LoVo (cell line): ENCODE data around the gene TRIM9.

Experiments used
- DNase-seq: peaks from one replicate; pipeline ENCODE4 v3.0.0-alpha.2; 2016; ENCODE audit warnings: low spot score

The TRIM9 gene

DNA sequence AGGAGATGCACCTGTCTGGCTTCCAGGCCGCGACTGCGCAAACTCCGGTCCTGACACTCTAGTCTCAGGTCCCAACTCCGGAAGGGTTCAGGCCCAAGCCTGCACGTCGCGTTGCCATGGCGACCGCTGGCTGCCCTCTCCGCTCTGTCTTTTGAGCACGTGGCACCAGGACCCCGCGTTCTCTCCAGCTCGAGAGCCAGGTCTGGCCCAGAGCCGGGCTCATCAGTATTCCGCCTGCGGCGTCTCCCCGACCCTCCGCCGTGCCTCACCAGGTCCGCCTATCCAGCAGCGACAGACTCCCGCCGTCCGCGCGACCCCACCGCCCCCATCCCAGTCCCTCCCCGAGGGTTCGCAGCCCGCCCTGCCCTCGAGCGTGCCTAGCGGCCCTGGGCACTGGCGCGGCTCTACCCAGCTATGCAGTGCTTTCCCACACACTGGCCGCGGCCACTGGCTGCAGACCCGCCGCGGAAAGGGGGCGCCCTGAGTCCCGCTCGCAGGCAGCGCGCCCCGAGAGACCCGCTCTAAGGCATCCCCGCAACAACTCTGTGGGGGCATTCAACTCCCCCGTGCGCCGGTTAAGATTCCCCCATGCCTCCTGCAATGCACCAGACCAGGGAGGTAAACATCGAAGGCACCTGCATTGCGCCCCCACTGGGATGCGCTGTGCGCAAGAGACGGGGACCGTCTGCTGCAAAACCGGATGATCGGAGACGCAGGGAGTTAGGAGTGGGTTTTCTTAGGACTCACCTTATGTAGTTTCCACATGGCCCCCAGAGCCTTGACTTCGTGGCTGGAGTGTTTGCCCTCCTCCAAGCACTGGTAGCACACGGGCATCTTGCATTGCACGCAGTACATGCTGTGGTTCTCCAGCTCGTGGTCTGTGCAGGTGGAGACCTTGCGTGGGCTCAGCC lies 1.3 kb downstream of the TRIM9 start:
- no peak for DNase-seq

GRCh38 chr14:51092965-51093364 lies 1.9 kb downstream of the TRIM9 start:
- no peak for DNase-seq

GRCh38 chr14:51089278-51089677 lies 5.6 kb downstream of the TRIM9 start:
- DNase-seq: no peak

DNA sequence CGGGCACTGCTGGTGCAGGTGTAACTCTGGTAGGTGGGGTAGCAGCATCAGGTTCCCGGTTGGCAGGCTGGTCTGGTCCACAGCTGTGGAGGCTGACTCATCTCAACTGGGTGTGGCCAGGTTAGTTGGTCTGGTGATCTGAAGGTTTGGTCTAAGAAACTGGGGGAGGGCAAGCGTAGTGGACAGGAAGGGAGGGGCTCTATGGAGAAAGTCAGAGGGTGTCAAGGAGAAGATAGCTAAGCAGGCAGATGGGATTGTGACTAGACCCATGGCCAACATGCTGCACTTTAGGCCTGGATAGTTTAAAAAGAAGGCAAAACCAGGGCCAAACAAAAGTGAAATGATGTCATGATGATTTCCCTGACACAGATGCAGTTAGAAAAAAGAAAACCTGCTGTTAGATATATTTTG lies 7.9 kb downstream of the TRIM9 start:
- peak; percentile 52 for DNase-seq

DNA sequence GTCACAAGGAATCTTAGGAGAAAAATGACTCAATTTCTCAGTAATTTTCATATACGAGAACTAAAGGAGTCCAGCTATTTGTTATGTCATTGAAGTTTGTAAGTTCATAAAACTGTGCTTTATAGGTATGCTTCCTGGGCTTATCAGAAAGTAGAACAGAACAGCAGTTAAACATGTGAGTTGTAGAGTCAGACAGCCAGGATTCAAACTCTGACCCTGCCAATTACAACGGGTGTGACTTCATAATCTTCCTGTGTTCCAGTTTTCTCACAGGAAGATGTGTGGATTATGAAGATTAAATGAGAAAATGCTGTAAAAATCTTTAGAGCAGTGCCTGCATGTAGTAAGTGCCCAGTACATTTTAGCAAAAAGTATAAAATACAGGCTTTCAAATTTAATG lies 8.9 kb downstream of the TRIM9 start:
- DNase-seq: no peak

DNA sequence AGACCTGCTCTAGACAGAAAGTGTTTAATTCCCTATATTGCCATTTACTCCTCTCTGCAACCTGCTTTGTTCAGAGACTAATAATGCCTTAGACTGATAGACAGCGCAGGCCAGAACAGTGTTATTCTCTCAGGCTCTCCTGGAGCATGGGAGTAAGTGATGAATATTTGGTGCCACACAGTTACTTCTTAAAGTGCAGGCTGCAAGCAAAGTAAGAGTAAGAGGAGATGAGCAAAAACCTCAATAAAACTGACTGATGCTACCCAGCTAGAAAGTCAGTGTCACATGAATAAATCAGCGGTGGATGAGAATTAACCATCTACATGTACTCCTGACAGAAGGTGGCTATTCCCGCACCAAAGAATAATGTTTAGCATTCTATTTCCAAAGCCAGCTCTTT lies 9.9 kb downstream of the TRIM9 start:
- DNase-seq: no peak

DNA sequence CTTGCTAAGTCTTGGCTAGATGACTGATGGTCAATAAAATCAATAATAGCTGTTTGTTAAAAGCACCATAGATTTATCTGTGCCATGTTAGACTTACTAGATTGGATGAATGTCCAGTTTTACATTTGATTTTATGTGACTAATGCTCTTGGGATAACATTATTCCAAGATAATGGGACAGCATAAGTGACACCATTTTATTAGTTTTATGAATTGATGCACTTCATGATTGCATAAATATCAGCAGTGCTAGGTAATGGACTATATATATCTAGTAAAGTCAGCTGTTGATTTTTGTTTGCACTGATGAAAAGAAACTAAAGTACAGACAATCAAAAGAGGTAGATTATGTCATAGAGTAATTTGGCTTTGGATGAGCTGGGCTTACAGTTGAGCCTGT lies 10.4 kb downstream of the TRIM9 start:
- no peak for DNase-seq

GRCh38 chr14:51082349-51082748 lies 12.6 kb downstream of the TRIM9 start:
- no peak for DNase-seq

- no peak for DNase-seq
These were observed 13.2 kb downstream of the TRIM9 start for GRCh38 chr14:51081712-51082111.

DNA sequence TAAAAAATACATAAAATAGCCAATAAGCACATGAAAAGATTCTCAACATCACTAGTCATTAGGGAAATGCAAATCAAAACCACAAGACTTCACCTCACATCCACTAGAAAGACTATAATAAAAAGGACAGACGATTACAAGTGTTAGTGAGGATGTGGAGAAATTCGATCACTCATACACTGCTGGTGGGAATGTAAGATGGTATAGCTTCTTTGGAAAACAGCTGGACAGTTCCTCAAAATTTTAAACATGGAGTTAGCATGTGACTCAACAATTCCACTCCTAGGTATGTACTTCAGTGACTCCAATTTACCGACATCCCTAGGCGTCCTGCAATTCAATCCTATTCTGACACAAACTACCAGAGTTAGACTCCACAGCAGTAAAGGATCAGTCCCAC lies 13.7 kb downstream of the TRIM9 start:
- DNase-seq: no peak

DNA sequence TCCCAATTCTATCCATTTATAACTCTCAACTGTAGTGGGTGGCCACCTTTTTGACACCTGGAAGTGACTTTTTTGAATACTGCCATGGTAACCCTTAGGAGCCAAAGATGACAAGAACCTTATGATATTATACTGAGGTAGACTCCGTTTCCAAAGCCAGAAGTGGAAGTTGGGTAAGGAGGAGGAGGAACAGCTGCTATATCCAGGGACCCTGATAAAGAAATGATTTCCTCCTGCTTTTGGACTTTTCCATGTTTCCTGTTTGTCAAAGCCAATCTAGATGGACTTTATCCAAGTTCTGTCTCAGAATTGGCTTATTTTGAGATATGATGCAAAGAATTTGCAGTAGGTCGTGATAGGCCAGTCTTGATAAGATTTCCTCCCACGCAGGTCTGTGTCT lies 14.3 kb downstream of the TRIM9 start:
- DNase-seq: no peak

DNA sequence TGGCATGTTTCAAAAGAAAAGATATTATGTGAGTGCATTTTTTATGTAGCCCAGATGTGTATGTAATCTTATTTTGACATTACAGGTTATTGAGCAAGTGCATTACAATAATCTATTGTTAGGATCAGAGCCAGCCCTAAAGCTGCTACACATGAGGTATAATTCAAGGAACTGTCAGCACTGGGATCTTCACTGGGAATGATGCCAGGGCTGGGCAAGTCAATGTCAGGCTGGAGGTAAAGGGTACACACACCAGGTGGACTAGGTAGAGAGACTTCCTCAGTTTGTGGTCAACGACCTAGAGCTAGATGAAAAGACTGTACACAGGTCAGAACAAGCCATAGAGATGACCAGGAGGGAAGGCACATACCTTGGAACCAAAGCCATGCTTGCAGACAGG lies 15.4 kb downstream of the TRIM9 start:
- no peak for DNase-seq

- DNase-seq: no peak
These were observed 15.8 kb downstream of the TRIM9 start for GRCh38 chr14:51079085-51079484.

GRCh38 chr14:51074701-51075385 lies 20.1 kb downstream of the TRIM9 start:
- DNase-seq: no peak

- no peak for DNase-seq
These were observed 21.2 kb downstream of the TRIM9 start for GRCh38 chr14:51073731-51074130.

DNA sequence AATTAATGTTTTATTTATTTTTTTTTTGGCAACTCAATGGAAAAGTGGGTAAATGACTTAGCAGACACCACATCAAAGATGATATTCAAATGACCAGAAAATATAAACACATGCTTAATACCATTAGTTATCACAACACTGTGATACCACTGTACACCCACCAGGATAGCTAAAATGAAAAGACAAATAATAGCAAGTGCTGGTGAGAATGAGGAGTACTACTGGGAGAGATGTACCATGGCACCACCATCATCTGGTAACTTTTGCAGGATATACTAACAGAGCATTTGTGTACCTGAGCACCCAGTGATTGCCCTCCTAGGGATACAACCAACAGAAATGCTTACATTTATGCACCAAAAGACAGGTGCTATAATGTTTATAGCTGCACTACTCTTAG lies 21.9 kb downstream of the TRIM9 start:
- DNase-seq: no peak

DNA sequence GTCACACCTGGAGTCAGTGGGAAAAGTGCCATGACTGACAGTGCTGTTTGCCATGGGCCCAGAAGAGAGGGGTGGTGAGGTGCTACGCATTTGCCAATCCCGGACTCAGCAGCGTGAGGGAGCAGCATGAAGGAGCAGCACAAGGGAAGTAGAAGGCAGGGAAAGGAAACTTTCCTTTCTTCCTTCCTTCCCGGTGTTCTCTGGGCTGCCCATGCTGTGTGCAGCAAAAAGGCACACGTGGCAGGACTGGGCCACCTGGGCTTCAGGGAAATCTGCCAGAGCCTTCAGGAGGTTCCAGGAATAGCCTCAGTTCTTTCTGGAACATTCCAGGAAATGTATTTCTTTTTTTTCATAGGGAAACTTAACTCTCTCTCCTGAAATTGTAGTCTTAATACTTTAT lies 23.0 kb downstream of the TRIM9 start:
- DNase-seq: no peak

GRCh38 chr14:51070726-51071125 lies 24.2 kb downstream of the TRIM9 start:
- no peak for DNase-seq

GRCh38 chr14:51069055-51069454 lies 25.9 kb downstream of the TRIM9 start:
- no peak for DNase-seq

DNA sequence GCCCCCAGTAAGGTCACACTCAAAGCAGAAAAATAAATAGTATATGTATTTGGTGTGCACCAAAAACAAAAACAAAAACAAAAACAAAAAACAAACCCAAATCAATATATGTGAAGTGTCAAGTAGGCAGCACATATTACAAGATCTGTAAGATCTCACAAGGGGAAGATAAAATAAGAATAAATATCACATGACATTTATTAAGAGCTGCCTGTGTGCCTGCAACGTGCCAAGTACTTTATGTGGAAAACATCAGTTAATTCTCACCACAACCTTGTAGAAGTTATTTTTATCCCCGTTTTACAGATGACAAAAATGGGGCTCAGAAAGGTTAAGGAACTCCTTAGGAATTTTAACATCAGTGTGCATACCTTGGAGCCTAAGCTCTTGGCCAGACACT lies 26.6 kb downstream of the TRIM9 start:
- no peak for DNase-seq

- no peak for DNase-seq
These were observed 27.6 kb downstream of the TRIM9 start for GRCh38 chr14:51067295-51067694.

GRCh38 chr14:51066576-51066975 lies 28.3 kb downstream of the TRIM9 start:
- DNase-seq: no peak

DNA sequence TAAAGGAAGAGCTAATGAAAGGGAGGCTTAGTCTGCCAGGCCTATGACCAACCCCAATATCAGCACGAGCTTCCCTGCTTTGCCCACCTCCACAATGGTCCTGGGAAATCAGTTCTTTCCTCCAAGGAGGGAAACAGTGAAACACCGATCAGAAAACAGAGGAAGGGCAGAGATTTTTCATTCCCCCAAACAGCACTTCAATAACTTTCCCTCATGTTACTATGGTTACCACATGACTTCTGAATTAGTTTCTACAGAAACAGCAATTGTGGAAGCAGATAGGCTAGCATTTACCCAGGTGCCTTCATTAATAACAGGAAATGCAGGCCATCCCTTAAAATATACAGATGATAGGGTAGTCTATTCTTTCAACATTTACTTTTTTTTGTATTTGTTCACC lies 35.9 kb downstream of the TRIM9 start:
- no peak for DNase-seq

- no peak for DNase-seq
These were observed 36.5 kb downstream of the TRIM9 start for GRCh38 chr14:51058382-51058781.
